PFSK-1 (cell line): ENCODE results near the gene AP3D1.

Experiments used
- POLR2AphosphoS5 ChIP-seq: IDR thresholded peaks from 2 replicates; pipeline ENCODE4 v1.6.1; 2012; ENCODE audit warnings: low read depth, mild to moderate bottlenecking, control low read depth, low read length, moderate library complexity
- REST ChIP-seq, 2 experiments: IDR thresholded peaks; 2 replicates each; pipeline versions ENCODE4 v1.6.1 to v1.8.0; 2011 to 2012; ENCODE audit warnings: low read depth in 2 of 2, low read length in 2 of 2, control low read depth in 1 of 2, inconsistent platforms in 1 of 2, mild to moderate bottlenecking in 1 of 2, moderate library complexity in 1 of 2; ENCODE audit not compliant: insufficient read depth in 1 of 2
- SIN3A ChIP-seq: IDR thresholded peaks from 2 replicates; pipeline ENCODE4 v1.6.1; 2012; ENCODE audit warnings: mild to moderate bottlenecking, low read length, moderate library complexity, borderline replicate concordance; ENCODE audit not compliant: insufficient read depth
- TAF1 ChIP-seq: IDR thresholded peaks from 2 replicates; pipeline ENCODE4 v1.6.1; 2012; ENCODE audit warnings: low read length, control low read depth, borderline replicate concordance; ENCODE audit not compliant: insufficient read depth

DNA sequence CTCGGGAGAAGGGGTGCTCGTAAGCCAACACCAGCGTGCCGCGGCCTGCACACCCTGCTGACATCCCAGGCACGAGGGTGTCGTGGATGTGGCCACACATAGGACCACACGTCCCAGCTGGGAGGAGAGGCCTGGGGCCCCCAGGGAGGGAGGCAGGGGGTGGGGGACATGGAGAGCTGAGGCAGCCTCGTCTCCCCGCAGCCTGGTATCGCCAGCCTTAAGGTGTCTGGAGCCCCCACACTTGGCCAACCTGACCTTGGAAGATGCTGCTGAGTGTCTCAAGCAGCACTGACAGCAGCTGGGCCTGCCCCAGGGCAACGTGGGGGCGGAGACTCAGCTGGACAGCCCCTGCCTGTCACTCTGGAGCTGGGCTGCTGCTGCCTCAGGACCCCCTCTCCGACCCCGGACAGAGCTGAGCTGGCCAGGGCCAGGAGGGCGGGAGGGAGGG is 52.3 kb downstream of the AP3D1 start:
- TF ChIP-seq POLR2AphosphoS5 (no peak), SIN3A (no peak), REST (IDR thresholded peaks at IDR 0.05; ENCODE audit: insufficient read depth in 1 of 2, low read depth in 2 of 2, low read length in 2 of 2) (no peak), TAF1 (no peak)
